HG03196 (cell line): ENCODE data around the gene LRAT.

Experiments used
- ATAC-seq: cut with Tn5 transposase; IDR thresholded peaks from one replicate; pipeline ENCODE4 v1.9.1; 2021; ENCODE audit not compliant: unreplicated experiment

Gene LRAT

GRCh38 chr4:154760895-154761294 lies 17.1 kb downstream of the LRAT start:
- ATAC-seq: no peak

GRCh38 chr4:154778264-154778663 lies 34.5 kb downstream of the LRAT start:
- no peak for ATAC-seq

GRCh38 chr4:154779362-154779947 lies 35.7 kb downstream of the LRAT start:
- ATAC-seq: no peak

DNA sequence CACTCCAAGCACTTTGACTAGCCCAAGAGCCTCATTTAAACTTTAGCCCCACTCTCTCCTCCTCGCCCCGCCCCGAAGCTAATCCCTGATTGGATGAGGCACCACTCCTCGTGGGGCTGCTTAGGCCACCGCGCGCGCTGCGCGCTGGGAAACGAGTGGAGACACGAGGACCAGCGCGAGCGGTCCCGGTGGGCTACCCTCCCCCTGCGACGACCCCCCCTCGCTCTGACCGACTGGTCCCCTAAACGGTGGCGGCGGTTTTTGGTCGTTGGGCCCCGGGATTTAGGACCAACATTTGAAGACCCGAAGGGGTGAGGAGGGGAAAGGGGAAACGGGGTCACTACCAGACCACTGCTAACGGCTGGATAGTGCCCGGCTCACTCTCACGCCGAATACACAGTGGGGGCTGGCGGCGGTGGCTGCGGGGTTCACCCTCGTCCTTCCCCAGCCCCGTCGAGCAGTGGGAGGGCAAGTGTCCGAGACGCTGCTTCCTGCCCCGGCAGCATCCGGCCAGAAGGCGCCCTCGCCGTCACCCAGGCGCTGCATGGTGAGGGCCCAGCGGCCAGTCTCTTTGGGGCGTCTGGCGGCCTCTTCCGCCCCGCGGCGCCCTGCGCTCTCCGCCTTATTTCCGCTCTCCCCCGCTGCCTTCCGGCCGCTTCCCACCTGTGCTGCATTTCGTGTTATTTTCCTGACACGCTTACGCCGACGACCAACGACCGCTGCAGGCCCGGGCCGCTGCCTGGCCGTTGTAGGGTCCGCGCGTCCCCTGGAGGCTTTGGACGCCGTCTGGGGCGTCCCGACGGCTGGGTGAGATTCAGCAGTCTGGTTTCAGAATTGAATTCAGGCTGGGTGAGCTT lies 37.6 kb downstream of the LRAT start, which contains the start of gene RBM46:
Gene RBM46, plus strand, starts transcription at position 147 of the 857 bp plus-strand sequence. CDS start 15,481 bp downstream, outside the sequence.
- no peak for ATAC-seq

- ATAC-seq: no peak
Observed at GRCh38 chr4:154781983-154782293, 38.1 kb downstream of the LRAT start.
